NCI-H1105 (cell line): Measurements from ENCODE around the gene RPTOR.
"Not testable (repeated sequence)": the region's sequence is repeated elsewhere in the genome, so short reads cannot be mapped to it uniquely, and the experiment has no call there.

Experiments
- DNase-seq: peaks from one replicate; lab custom pipeline; 2025; lab: John Stamatoyannopoulos, UW

RPTOR gene

GRCh38 chr17:80863626-80864025, 319.0 kb downstream of the RPTOR start:
- DNase-seq = no peak

GRCh38 chr17:80864751-80865150, 320.1 kb downstream of the RPTOR start:
- DNase-seq = no peak

DNA sequence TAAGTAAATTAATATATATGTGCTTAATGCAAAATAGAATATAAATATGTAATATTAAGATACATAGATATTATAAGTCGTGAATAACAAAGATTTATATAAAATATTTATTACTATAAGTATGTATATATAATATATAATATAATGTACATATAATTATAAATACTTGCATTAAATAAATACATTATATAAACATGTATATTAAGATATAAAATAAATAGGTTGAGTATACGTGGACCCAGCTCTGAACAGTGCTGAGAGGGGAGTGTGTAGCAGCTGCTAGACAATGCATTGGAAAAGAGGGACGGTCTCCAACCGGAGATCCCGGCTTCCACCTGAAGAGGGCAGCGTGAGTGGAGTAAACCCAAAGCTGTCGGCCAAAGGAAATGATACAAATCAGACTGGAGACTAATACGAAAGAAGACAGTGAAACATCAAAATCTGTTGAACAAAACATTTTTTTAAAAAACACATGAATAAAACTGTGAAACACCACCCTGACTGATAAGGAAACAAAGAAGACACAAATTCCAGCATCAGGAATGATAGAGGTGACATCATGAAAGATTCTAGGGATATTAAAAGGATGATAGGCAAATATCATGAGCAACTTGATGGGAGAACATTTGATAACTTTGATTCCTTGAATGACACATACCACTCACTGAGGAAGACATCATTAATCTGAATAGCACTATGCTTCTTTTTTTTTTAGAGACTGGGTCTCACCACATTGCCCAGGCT, 321.6 kb downstream of the RPTOR start:
- DNase-seq = peak; percentile 33

- DNase-seq = no peak
Measured at GRCh38 chr17:80868022-80868609, 323.5 kb downstream of the RPTOR start.

GRCh38 chr17:80869481-80870145, 325.0 kb downstream of the RPTOR start:
- no peak for DNase-seq

DNA sequence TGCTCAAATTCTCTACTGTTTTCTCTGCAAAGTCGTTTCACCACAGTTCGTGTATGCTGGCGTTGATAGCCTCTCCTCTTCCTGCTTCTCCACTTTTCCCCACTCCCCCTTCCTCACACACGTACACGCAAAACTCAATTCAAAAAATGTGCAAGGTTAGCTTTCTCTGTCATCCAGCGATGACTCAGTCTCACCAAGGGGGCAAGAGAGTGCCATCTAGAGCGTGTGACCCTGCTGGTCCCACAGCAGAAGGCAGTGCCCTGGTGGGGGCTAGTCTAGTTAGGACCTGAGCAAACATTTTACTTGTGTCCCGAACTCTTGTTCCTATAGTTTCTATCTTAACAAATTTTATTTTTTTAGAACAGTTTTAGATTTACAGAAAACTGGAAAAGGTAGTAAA, 325.8 kb downstream of the RPTOR start:
- no peak for DNase-seq

DNA sequence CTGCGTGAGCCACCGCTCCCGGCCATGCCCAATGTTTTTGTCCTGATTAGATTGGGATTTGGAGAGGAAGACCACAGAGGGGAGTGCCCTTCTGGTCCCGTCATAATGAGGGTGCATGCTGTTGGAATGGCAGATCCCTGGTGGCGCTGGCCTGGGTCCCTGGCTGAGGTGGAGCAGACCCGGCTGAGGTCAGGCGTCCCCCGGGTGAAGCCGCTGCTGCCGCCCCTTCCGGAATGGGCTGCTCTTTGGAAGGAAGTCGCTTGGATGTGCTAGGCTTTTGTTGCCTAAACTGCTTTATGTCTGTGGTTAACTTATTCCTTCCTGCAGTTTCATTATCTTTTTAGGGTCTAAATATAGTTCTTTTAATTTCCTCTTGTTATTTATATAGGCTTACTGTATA, 326.7 kb downstream of the RPTOR start:
- DNase-seq = no peak

- no peak for DNase-seq
Measured at GRCh38 chr17:80872001-80872500, 327.4 kb downstream of the RPTOR start.

- DNase-seq = no peak
Measured at GRCh38 chr17:80872501-80873306, 328.1 kb downstream of the RPTOR start.

DNA sequence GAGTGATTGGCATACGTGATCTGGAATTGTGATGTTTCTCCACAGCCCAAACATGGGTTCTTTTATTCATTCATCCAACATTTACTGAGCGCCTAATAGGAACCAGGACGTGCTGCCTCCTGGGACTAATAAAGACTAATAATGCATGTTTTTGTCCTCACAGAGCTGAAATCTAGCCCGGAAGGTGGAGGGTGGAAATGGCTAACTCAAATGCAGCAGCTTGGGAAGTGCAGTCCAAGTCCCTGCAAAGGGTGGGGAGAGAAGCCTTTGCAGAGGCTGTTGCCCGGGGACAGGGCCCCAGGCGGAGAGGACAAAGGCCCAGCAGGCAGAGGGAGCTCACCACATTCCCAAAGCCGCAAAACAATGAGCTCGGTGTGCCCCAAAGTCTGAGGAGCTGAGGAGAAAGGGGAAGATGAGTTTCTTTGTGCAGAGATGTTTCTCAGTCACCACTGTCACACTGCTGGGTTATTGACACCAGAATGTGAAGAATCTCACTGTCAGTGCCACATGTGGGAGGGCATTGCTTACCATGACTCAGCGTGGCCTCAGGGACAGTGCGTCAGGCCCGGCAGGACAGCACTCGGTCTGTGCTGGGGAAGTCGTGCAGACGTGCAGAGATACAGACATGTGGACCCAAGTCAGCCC, 328.8 kb downstream of the RPTOR start:
- no peak for DNase-seq

GRCh38 chr17:80874866-80875445, 330.3 kb downstream of the RPTOR start:
- DNase-seq = no peak

GRCh38 chr17:80875480-80875995, 330.9 kb downstream of the RPTOR start:
- DNase-seq = not testable (repeated sequence)

DNA sequence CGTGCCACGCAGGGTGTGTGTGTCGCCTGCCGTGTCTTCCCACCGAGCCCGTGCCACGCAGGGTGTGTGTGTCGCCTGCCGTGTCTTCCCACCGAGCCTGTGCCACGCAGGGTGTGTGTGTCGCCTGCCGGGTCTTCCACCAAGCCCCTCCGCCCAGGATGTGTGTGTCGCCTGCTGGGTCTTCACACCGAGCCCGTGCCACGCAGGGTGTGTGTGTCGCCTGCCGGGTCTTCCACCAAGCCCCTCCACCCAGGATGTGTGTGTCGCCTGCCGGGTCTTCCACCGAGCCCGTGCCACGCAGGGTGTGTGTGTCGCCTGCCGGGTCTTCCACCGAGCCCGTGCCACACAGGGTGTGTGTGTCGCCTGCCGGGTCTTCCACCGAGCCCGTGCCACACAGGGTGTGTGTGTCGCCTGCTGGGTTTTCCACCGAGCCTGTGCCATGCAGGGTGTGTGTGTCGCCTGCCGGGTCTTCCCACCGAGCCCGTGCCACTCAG, 331.9 kb downstream of the RPTOR start:
- not testable (repeated sequence) for DNase-seq

DNA sequence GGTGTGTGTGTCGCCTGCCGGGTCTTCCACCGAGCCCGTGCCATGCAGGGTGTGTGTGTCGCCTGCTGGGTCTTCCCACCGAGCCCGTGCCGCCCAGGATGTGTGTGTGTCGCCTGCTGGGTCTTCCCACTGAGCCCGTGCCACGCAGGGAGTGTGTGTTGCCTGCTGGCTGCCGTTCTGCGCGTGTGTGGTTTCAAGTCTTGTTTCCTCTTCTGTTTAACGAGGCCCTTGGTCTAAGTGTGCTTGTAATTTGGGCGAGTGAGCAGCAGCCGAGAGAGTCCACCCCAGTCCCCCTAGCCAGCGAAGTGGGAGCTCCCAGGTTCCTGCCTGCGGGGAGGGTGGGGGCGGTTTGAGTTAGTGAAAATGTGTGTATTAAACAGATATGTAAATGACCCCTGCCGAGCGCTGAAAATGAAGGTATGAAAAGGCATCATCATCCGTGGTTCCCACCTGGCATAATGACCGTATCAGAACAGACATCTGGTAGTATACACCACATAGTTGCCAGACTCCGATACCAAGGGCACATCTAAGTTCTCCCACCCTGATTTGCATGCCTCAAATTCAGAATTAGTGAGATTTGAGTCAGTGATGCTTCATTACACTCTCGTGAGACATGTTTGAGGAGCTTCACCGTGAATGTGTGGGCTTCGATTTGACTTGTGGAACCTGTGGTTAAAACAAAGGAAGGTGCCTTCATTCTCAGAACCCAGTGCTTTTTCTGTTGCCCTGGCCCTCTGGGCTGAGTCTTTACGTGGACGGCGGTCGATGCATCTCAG, 332.5 kb downstream of the RPTOR start:
- no peak for DNase-seq

DNA sequence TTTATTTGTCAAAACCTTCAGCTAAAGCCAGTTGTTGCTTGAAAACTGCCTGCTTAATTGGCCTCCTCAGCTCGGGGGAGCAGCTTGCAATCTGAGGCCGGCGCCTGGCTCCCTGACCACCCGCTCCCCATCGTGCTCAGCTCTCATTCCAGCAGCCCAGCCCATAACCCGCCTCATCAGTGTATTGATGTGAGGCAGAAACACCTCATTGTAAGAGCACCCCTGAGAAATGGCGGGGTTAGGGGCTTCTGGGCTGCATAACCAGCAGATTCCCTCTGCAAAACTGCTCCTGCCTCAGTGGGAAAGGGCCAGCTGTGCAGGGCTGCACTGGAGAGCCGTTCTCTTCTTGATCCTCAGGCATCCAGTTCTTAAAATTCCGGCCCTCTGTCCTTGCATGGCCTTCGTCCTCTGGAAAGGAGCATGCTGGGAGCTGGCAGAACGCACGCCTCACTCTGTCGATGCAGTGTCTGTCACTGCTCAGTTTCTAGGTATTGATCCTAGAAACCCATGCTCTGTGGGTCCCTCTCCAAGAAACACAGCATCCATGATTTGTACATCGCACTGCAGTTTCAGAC, 333.2 kb downstream of the RPTOR start:
- DNase-seq = no peak

- no peak for DNase-seq
Measured at GRCh38 chr17:80878876-80879722, 334.5 kb downstream of the RPTOR start.

GRCh38 chr17:80879723-80880647, 335.3 kb downstream of the RPTOR start:
- no peak for DNase-seq

- no peak for DNase-seq
Measured at GRCh38 chr17:80880648-80880985, 336.0 kb downstream of the RPTOR start.
